Right lobe of liver (tissue), 6 donors: ENCODE measurements around the gene SREBF2. TPM values are rescaled to one million over a fixed set of nuclear protein-coding genes. Genes with fewer than 3 reads are reported as not detected.

Source experiments
- ATAC-seq, 4 donors: fragments of 200-7000 bp; cut with Tn5 transposase; one replicate each; pipeline ENCODE4 v1.9.1; 2020; ENCODE audit warnings: mild to moderate bottlenecking in 4 of 4, moderate library complexity in 4 of 4
- DNase-seq, 3 donors: peaks; one replicate each; pipeline ENCODE4 v3.0.0-alpha.2; 2020
- H3K27ac ChIP-seq, 3 donors: fragments of 200-600 bp; one replicate each; pipeline ENCODE4 v1.8.0; 2022
- H3K27me3 ChIP-seq, 2 donors: fragments of 200-600 bp; one replicate each; pipeline ENCODE4 v1.8.0; 2022
- H3K36me3 ChIP-seq, 4 donors: fragments of 200-600 bp; sonication (generic) in 1 of 4; one replicate each; pipeline versions ENCODE4 v1.5.1 to v1.8.0; 2017 to 2022; ENCODE audit warnings: control low read depth in 1 of 4
- H3K4me1 ChIP-seq, 4 donors: fragments of 200-600 bp; sonication (generic) in 1 of 4; one replicate each; pipeline versions ENCODE4 v1.5.1 to v1.8.0; 2017 to 2022; ENCODE audit warnings: control low read depth in 1 of 4
- H3K4me3 ChIP-seq, 3 donors: fragments of 200-600 bp; one replicate each; pipeline ENCODE4 v1.8.0; 2022
- H3K9me3 ChIP-seq, 4 donors: fragments of 200-600 bp; sonication (generic) in 1 of 4; one replicate each; pipeline versions ENCODE4 v1.5.1 to v1.8.0; 2017 to 2022; ENCODE audit warnings: control low read depth in 1 of 4
- CTCF ChIP-seq, 4 donors: fragments of 200-600 bp in 3 of 4; fragments of 450-650 bp in 1 of 4; IDR thresholded peaks; one replicate each; pipeline versions ENCODE4 v1.5.1 to v1.8.0; 2016 to 2022; ENCODE audit warnings: antibody characterized with exemption in 4 of 4, mild to moderate bottlenecking in 2 of 4
- POLR2A ChIP-seq: fragments of 450-650 bp; IDR thresholded peaks from one replicate; pipeline ENCODE4 v1.6.1; 2017; ENCODE audit warnings: antibody characterized with exemption, mild to moderate bottlenecking
- WGBS: methylation state at CpG from one replicate; pipeline ENCODE4 v1.1.6; 2018; ENCODE audit warnings: low coverage, low lambda C conversion rate; ENCODE audit not compliant: insufficient coverage; ENCODE audit errors: missing lambda C conversion rate; 5-methylcytosine and 5-hydroxymethylcytosine counted together
- intact Hi-C, 2 donors: fragments of 100-400 bp; cut with DNase I; formaldehyde crosslinking; loops; one replicate each; pipeline versions ENCODE4 v1.11.2 to v1.14.1; 2022
- total RNA-seq, 6 experiments: library from RNA; depleted of rRNA in 2 of 6; stranded (reverse); fragments of >200 nt in 2 of 6; fragmentation: NEBNext Ultra II Directional in 3 of 6; extraction: Animal tissue kit (Norgen Biotek cat#: 25700) in 3 of 6; gene quantifications; one replicate each; pipeline versions ENCODE4 v1.1.0 to v1.2.4, GENCODE V29; 2016 to 2023
- donor health status: DM: no; HTN: yes; CAD: no.
- donor health status: DM: no; HTN: no; CAD: no.
- donor health status: DM: no; HTN: no; CAD: no.
- donor health status: DM: no; HTN: yes; CAD: no.
- donor health status: DM: no; HTN: yes; CAD: no.

The SREBF2 gene
- total RNA-seq, 6 experiments from 2014 or later: 26.7 to 63.4 (median 37.2) TPM

GRCh38 chr22:41919357-41920224 is 86.7 kb downstream of the SREBF2 start:
- H3K27me3 ChIP-seq: peaks cover 7 to 11% of the 10 kb centered on the region in 2 donors
- ATAC-seq: peak; percentile 50 to 62 (median 56)
- no peaks in the 10 kb centered on the region for H3K9me3 ChIP-seq
- WGBS: 3% methylated on average over 14 of the region's 62 CpGs
- DNase-seq: peak in 1 of 3 donors; percentile 50
- no peaks in the 10 kb centered on the region for H3K36me3 ChIP-seq
- H3K27ac ChIP-seq: no peak overlapping the region
- no peak for TF ChIP-seq POLR2A
- no peak for TF ChIP-seq CTCF (IDR thresholded peaks at IDR 0.05)
- H3K4me1 ChIP-seq: peaks cover 0 to 9% (median 0%) of the 10 kb centered on the region in 4 donors
- intact Hi-C loops: no loop called here
- H3K4me3 ChIP-seq: peak overlapping the region; percentile 9 to 47 (median 18)

GRCh38 chr22:41920271-41920976 is 87.5 kb downstream of the SREBF2 start:
- no peaks in the 10 kb centered on the region for H3K9me3 ChIP-seq
- no peak overlapping the region for H3K4me3 ChIP-seq

GRCh38 chr22:41922328-41922727 is 89.4 kb downstream of the SREBF2 start:
- DNase-seq: no peak
- TF ChIP-seq CTCF (IDR thresholded peaks at IDR 0.05): no peak
- no peak for TF ChIP-seq POLR2A
- intact Hi-C loops: no loop called here
- WGBS: 83% methylated on average over 5 of the region's 5 CpGs
- Histone ChIP-seq H3K9me3 (no peaks in the 10 kb centered on the region), H3K27ac (no peak overlapping the region), H3K36me3 (no peaks in the 10 kb centered on the region), H3K4me1 (peaks cover 0 to 16% (median 0%) of the 10 kb centered on the region in 4 donors), H3K4me3 (no peak overlapping the region), H3K27me3 (no peaks in the 10 kb centered on the region)
- no peak for ATAC-seq

More at GRCh38 chr22:41920271-41920976, 87.5 kb downstream of the SREBF2 start:
- DNase-seq (no peak), ATAC-seq (peak in 2 of 4 donors; percentile 4 to 18)
- peaks cover 2 to 4% of the 10 kb centered on the region in 2 donors for H3K27me3 ChIP-seq
- intact Hi-C loops: no loop called here
- 68% methylated on average over 5 of the region's 21 CpGs for WGBS
- no peak overlapping the region for H3K27ac ChIP-seq
- H3K36me3 ChIP-seq: no peaks in the 10 kb centered on the region
- H3K4me1 ChIP-seq: peaks cover 0 to 7% (median 0%) of the 10 kb centered on the region in 4 donors
- TF ChIP-seq POLR2A (no peak), CTCF (IDR thresholded peaks at IDR 0.05) (no peak)

- WGBS: 93% methylated on average over 2 of the region's 4 CpGs
- no peak for TF ChIP-seq CTCF (IDR thresholded peaks at IDR 0.05)
- no peak for TF ChIP-seq POLR2A
- no peaks in the 10 kb centered on the region for H3K9me3 ChIP-seq
- peaks cover 0 to 16% (median 0%) of the 10 kb centered on the region in 4 donors for H3K4me1 ChIP-seq
- no peak for ATAC-seq
- H3K36me3 ChIP-seq: no peaks in the 10 kb centered on the region
- no peak for DNase-seq
- no peak overlapping the region for H3K4me3 ChIP-seq
- H3K27ac ChIP-seq: no peak overlapping the region
- intact Hi-C loops: no loop called here
- no peaks in the 10 kb centered on the region for H3K27me3 ChIP-seq
These were observed 90.2 kb downstream of the SREBF2 start for GRCh38 chr22:41922940-41923594.
